ENCODE measurements around the gene COX7B2.

Gene COX7B2
- long read RNA-seq, donor 1: 0 reads
- long read RNA-seq, donor 2: 0 reads
- long read RNA-seq, donor 3: 0 reads
- long read RNA-seq, donor 4: 0 reads
- long read RNA-seq, donor 5: 0 reads
- long read RNA-seq, donor 6: 0 reads
- long read RNA-seq, donor 7: 0 reads
- long read RNA-seq, donor 8: 0 reads

- DNase-seq: no peak
These were observed at the start of gene COX7B2 for GRCh38 chr4:46909078-46909477. Gene COX7B2 (minus strand): TSS chr4:46909245. CDS start chr4:46735192, 174,053 bp downstream.

GRCh38 chr4:46956451-46956850 is 47.4 kb upstream of the COX7B2 start:
- no peak for DNase-seq

GRCh38 chr4:46955601-46956000 is 46.6 kb upstream of the COX7B2 start:
- no peak for DNase-seq

- no peak for DNase-seq
These were observed 45.6 kb upstream of the COX7B2 start for GRCh38 chr4:46954643-46955042.

GRCh38 chr4:46953564-46953963 is 44.5 kb upstream of the COX7B2 start:
- no peak for DNase-seq

- DNase-seq: no peak
These were observed 43.4 kb upstream of the COX7B2 start for GRCh38 chr4:46952451-46952850.

GRCh38 chr4:46950826-46951225 is 41.8 kb upstream of the COX7B2 start:
- no peak for DNase-seq

- no peak for DNase-seq
These were observed 40.8 kb upstream of the COX7B2 start for GRCh38 chr4:46949822-46950221.

GRCh38 chr4:46947541-46947940 is 38.5 kb upstream of the COX7B2 start:
- no peak for DNase-seq

GRCh38 chr4:46946919-46947536 is 38.0 kb upstream of the COX7B2 start:
- no peak for DNase-seq

- DNase-seq: no peak
These were observed 36.0 kb upstream of the COX7B2 start for GRCh38 chr4:46945062-46945461.

- no peak for DNase-seq
These were observed 35.3 kb upstream of the COX7B2 start for GRCh38 chr4:46944345-46944744.

- DNase-seq: no peak
These were observed 28.4 kb upstream of the COX7B2 start for GRCh38 chr4:46937493-46937892.

- no peak for DNase-seq
These were observed 25.7 kb upstream of the COX7B2 start for GRCh38 chr4:46934726-46935125.

- DNase-seq: no peak
These were observed 24.6 kb upstream of the COX7B2 start for GRCh38 chr4:46933686-46934085.

- no peak for DNase-seq
These were observed 22.9 kb upstream of the COX7B2 start for GRCh38 chr4:46931981-46932380.

- DNase-seq: no peak
These were observed 21.8 kb upstream of the COX7B2 start for GRCh38 chr4:46930891-46931290.

- no peak for DNase-seq
These were observed 18.2 kb upstream of the COX7B2 start for GRCh38 chr4:46927201-46927600.

GRCh38 chr4:46924789-46925529 is 15.9 kb upstream of the COX7B2 start:
- no peak for DNase-seq

- DNase-seq: no peak
These were observed 13.2 kb upstream of the COX7B2 start for GRCh38 chr4:46922205-46922604.

- DNase-seq: no peak
These were observed 897 bp downstream of the COX7B2 start for GRCh38 chr4:46908148-46908547.

- no peak for DNase-seq
These were observed 9.0 kb downstream of the COX7B2 start for GRCh38 chr4:46900082-46900481.

GRCh38 chr4:46894826-46895225 is 14.2 kb downstream of the COX7B2 start:
- no peak for DNase-seq

- DNase-seq: no peak
These were observed 19.0 kb downstream of the COX7B2 start for GRCh38 chr4:46890056-46890455.
